H1 (cell line): ENCODE measurements around the gene HRH1. TPM values are rescaled to one million over a fixed set of nuclear protein-coding genes. Genes with fewer than 3 reads are reported as not detected.

Experiments used
- CEBPB ChIP-seq: IDR thresholded peaks from 2 replicates; pipeline ENCODE4 v1.6.1; 2012; ENCODE audit warnings: low read depth, low read length
- CHD7 ChIP-seq: fragments of 300-600 bp; sonication (generic); IDR thresholded peaks from 2 replicates; pipeline ENCODE4 v1.7.1; 2012; ENCODE audit warnings: low read length, moderate library complexity, mild to moderate bottlenecking, inconsistent platforms; ENCODE audit not compliant: insufficient replicate concordance
- EGR1 ChIP-seq: IDR thresholded peaks from 2 replicates; pipeline ENCODE4 v1.6.1; 2011; ENCODE audit warnings: low read depth, low read length, borderline replicate concordance
- KDM5A ChIP-seq: fragments of 200-600 bp; IDR thresholded peaks from 2 replicates; pipeline ENCODE4 v1.7.1; 2012; ENCODE audit warnings: mild to moderate bottlenecking, low read length, inconsistent platforms, mixed read lengths
- RNF2 ChIP-seq: fragments of 200-900, 300-1000 bp; sonication (generic); IDR thresholded peaks from 2 replicates; pipeline ENCODE4 v1.7.1; 2016; ENCODE audit warnings: borderline replicate concordance, low read depth, mild to moderate bottlenecking, antibody characterized with exemption, low read length; ENCODE audit not compliant: poor library complexity, severe bottlenecking; ENCODE audit errors: missing control alignments
- SRF ChIP-seq: IDR thresholded peaks from 2 replicates; pipeline ENCODE4 v1.6.1; 2011; ENCODE audit warnings: mild to moderate bottlenecking, low read depth, low read length, moderate library complexity
- polyA plus RNA-seq, 7 experiments: library from polyadenylated mRNA; depleted of rRNA in 3 of 7; stranded (reverse) in 5 of 7; unstranded in 2 of 7; fragments of >200 nt in 5 of 7; fragments of 200-250 nt in 2 of 7; gene quantifications; 1 replicate in 5 of 7; 2 replicates in 1 of 7; 4 replicates in 1 of 7; pipeline versions ENCODE4 v1.2.1 to v1.2.3, GENCODE V29; 2011 to 2013; ENCODE audit warnings: missing spikeins in 2 of 7, mixed read lengths in 2 of 7
- total RNA-seq: library from RNA; stranded (reverse); fragmentation: NEBNext Ultra II Directional; extraction: Animal tissue kit (Norgen Biotek cat#: 25700); gene quantifications from 2 replicates; pipeline ENCODE4 v1.2.1, GENCODE V29; 2021

The HRH1 gene
- total and polyA plus RNA-seq, 2 of the 8 experiments (the other 6 are each of a cell fraction or from before 2014, with no cell fraction given): 0.11 TPM; not detected in 1

GRCh38 chr3:11312166-11312565 is 157.9 kb downstream of the HRH1 start (continued):
- TF ChIP-seq CHD7 (no peak), RNF2 (no peak), KDM5A (no peak), EGR1 (no peak), SRF (no peak), CEBPB (no peak)
